GM12873 (cell line): ENCODE data around the gene TMEM132D.

Source experiments
- TF ChIP-seq, protein P1 (sequence below): IDR thresholded peaks from 2 replicates; pipeline ENCODE4 v1.5.1; 2012; ENCODE audit warnings: low read depth, mild to moderate bottlenecking, moderate library complexity, low read length, control low read depth; ENCODE audit not compliant: insufficient read depth; ENCODE audit errors: missing control alignments

Gene TMEM132D

DNA sequence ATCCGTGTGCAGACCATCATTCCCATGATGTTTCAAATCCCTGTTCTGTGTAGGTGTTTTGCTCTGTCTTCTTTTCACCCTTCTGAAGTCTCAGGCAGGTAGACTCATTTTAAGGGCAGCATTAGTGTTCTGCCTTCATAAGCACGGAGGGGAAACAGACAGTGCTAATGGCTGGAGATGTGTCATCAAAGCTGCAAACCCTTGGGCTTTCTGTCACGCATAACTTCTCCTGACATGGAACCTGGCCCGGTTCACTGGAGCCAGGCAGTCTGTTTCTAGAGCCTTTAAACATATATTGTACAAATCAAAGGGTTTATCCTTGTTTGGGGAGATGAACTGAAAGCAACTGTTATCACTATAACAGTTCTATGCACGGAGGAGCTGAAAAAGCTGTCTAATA lies 141.4 kb downstream of the TMEM132D start:
- TF ChIP-seq, protein P1, sequence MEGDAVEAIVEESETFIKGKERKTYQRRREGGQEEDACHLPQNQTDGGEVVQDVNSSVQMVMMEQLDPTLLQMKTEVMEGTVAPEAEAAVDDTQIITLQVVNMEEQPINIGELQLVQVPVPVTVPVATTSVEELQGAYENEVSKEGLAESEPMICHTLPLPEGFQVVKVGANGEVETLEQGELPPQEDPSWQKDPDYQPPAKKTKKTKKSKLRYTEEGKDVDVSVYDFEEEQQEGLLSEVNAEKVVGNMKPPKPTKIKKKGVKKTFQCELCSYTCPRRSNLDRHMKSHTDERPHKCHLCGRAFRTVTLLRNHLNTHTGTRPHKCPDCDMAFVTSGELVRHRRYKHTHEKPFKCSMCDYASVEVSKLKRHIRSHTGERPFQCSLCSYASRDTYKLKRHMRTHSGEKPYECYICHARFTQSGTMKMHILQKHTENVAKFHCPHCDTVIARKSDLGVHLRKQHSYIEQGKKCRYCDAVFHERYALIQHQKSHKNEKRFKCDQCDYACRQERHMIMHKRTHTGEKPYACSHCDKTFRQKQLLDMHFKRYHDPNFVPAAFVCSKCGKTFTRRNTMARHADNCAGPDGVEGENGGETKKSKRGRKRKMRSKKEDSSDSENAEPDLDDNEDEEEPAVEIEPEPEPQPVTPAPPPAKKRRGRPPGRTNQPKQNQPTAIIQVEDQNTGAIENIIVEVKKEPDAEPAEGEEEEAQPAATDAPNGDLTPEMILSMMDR, result no peak

DNA sequence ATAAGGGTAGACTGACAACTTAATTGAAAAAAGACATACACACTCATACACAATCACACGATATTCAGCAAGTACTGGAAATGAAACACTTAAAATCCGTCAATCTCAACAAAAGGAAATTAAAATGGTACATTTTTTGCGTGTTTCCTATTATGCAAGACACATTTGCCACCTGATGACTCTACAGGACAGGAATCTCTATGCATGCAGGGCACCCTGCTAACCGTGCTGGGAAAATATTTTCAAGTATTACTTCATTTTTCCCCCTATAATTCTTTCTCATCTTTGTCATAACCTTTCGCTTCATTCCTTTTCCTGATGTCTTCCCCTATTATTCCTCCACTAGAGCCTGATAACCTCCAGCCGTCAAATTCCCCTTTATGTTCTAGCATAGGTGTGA lies 150.2 kb downstream of the TMEM132D start:
- TF ChIP-seq, protein P1, result no peak

DNA sequence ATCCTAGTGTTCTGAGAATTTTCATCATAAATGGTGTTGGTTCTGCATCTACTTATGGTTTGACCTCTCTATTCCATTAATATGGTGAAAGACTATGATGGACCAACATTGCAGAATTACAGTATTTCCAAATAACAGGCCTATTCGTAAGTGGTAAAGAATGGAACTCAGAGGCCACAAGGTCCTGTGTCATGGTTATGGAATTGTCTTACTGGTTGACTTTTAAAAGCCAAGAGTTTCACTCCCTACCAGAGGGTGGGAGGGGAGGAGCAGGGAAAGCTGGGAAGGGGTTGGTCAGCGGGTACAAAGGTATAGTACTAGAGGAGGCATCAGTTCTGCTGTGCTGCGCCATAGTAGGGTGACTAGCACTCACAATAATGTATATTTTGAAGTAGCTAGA lies 153.4 kb downstream of the TMEM132D start:
- TF ChIP-seq, protein P1, result no peak

DNA sequence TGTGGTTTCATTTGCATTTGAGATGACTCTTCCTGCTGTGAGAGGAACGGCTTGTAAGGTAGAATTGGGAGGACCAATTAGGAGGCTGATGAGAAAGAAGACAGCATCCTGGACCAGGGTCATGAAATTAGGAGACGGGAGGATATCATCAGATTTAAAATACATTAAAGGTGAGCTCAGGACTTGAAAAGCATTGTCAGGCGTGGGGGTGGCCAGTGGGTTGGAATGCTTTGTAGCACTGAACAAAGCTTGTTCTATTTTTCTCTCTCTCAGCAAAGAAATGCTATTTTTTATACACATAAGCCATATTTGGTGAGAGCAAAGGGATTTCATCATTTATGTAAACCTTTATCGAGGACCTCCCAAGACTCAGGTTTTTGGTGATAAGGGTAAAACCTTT lies 157.5 kb downstream of the TMEM132D start:
- TF ChIP-seq, protein P1, result no peak

DNA sequence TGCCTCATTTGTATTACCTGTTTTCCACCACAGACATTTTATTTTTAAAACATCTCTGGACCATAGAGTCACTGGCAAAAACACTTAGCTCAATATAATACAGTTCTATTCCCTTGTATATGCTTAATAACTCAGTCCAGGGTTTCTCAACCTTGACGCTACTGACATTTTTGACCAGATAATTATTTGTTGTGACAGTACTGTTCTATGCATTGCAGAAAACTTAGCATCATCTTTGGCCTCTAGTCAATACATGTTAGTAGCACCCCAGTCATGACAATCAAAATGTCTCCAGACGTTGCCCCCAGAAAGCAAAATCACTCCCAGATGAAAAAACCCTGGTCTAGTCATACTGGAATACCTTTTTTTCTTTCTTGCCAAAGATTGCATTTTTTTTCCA lies 174.7 kb downstream of the TMEM132D start:
- TF ChIP-seq, protein P1, result no peak

DNA sequence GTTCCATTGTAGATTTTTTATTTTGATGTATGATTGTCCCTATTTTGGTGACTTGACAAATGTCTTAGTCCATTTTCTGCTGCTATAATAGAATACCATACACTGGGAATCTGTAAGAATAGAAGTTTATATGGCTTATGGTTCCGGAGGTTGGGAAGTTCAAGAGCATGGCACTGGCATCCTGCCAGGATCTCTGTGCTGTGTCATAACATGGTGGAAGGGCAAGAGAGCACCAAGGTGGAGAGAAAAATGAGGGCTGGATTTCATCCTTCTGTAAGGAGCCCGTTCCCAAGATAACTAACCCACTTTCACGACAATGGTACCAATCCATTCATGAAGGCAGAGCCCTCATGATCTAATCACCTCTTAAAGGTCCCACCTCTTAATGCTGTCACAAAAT lies 176.7 kb downstream of the TMEM132D start:
- TF ChIP-seq, protein P1, result no peak

DNA sequence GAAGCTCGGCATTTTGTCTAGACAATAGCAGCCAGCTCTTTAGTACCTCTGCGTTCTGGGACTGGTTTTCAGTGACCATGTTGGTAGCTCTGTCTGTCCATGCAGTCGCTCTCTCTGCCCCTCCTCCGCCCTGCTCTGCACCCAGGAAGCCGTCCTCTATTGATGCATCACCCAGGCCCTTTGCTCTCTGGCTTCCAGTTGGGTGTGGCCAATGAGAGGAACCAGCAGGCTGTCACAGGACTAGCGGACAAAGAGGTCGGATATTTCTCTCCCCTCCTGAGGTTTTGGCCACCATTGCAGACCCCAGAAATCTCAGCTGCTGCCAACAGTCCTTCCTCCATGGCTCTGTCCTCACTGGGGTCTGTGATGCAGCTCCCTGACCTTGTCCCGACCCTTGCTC lies 180.6 kb downstream of the TMEM132D start:
- TF ChIP-seq, protein P1, result no peak

DNA sequence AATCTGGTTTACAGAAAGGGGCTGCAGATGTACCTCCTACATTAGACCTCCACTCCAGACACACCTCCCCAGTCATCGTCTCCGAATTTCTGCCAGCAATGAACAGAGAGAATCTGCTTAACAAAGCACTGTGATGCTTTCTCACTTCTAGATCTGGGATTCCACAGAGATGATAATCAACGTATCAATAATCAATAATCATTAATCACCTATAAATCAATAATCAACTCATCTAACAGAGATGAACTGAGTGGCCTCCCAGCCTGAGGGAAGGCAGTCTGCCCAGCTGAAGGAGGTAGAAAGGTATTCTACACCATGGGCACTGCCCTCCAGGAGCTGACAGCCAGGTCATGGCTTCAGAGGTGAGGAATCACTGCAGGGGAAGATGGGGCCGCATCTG lies 183.2 kb downstream of the TMEM132D start:
- TF ChIP-seq, protein P1, result no peak
